Endometrial microvascular endothelial cells (primary cell): ENCODE data around the gene SLC25A52. TPM values are rescaled to one million over a fixed set of nuclear protein-coding genes. Genes with fewer than 3 reads are reported as not detected.
"Not testable (repeated sequence)": the region's sequence is repeated elsewhere in the genome, so short reads cannot be mapped to it uniquely, and the experiment has no call there.

Experiments used
- in situ Hi-C: cut with HindIII; loops from 2 replicates; pipeline ENCODE4 v1.10.0; 2017; ENCODE audit warnings: low sequenced_read_pairs, low pct_unique_long_range_greater_than_20kb; ENCODE audit errors: inconsistent ontology term
- total RNA-seq: library from RNA; depleted of rRNA; stranded (reverse); fragments of >200 nt; gene quantifications from one replicate; pipeline ENCODE4 v1.2.3, GENCODE V29; 2015; ENCODE audit errors: inconsistent ontology term

Gene SLC25A52
- total RNA-seq, 1 donor from 2014 or later: not detected

GRCh38 chr18:31744321-31745067, 16.2 kb downstream of the SLC25A52 start:
- in situ Hi-C loops: no loop called here

DNA sequence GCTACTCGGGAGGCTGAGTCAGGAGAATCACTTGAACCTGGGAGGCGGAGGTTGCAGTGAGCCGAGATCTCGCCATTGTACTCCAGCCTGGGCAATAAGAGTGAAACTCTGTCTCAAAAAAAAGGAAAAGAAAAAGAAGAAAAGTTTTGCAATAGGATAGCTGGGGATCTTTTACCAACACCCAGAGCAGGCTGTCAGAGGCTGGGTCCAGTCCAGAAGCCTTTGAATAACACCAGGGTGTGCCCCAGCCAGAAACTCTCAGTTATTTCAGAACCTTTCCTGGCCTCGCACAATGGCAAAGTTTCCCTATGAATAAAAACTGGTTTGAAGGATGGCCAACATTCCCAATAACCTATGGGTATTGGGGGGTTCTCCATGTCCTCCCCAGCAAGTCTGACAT, 17.1 kb downstream of the SLC25A52 start:
- in situ Hi-C loops: not testable (repeated sequence)

DNA sequence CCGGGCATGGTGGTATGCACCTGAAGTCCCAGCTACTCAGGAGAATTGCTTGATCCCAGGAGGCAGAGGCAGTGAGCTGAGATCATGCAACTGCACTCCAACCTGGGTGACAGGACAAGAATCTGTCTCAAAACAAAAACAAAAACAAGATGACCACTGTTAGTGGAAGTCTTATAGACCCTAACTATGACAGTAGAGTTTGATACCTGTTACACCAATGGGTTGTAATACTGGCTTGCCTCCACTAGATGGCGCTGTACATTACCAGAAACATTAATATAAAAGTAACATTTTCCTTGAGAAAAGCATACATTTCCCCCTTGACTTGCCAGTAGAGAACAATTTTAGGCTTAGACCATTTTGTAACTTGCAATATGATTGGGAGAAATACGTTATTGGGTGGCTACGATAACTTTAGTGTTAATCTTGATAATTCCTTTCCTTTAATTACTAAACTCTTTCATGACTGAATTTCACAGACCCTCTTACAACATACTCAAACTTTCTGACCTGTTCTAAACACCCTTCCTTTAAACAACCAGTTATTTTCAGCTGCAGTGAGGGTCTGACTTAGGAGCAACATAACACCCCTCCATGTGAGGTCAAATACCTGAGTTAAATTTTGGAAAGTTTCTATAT, 19.5 kb downstream of the SLC25A52 start:
- in situ Hi-C loops: no loop called here

DNA sequence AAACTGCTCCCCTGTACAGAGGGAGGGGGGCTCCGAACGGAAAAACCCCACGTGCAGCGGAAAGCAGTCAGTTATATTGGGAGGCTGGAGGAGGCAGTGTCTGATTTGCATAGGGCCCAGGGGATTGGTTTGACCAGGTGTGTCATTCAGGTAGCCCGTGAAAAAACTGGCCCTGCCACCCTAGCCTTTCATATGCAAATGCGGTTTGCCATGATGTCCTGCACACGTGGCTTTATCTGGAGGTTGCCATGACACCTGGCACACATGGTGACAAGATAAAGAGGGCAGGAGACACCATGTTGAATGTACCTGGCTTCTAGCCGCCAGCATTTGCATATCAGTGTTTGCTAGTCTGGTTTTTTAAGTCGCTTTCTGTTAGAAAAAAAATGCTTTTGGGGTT, 20.5 kb downstream of the SLC25A52 start:
- in situ Hi-C loops: no loop called here

DNA sequence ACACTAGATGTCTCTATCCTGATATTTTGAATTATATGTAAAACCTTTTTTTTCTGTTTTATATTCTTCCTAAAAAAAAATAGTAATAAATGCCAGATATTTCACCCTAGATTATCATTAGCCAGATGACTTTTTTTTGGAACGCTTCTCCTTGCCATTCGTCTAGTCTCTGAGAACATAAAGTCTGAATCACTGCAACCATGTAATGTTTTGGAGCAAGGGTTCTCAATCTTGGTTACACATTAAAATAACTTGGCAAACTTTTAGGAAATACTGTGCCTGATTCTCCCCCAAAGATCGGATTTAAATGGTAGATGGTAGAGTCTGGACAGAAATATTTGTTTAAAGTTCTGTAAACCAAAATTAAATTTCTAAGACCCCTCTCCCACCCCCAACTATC, 21.0 kb downstream of the SLC25A52 start:
- in situ Hi-C loops: no loop called here

DNA sequence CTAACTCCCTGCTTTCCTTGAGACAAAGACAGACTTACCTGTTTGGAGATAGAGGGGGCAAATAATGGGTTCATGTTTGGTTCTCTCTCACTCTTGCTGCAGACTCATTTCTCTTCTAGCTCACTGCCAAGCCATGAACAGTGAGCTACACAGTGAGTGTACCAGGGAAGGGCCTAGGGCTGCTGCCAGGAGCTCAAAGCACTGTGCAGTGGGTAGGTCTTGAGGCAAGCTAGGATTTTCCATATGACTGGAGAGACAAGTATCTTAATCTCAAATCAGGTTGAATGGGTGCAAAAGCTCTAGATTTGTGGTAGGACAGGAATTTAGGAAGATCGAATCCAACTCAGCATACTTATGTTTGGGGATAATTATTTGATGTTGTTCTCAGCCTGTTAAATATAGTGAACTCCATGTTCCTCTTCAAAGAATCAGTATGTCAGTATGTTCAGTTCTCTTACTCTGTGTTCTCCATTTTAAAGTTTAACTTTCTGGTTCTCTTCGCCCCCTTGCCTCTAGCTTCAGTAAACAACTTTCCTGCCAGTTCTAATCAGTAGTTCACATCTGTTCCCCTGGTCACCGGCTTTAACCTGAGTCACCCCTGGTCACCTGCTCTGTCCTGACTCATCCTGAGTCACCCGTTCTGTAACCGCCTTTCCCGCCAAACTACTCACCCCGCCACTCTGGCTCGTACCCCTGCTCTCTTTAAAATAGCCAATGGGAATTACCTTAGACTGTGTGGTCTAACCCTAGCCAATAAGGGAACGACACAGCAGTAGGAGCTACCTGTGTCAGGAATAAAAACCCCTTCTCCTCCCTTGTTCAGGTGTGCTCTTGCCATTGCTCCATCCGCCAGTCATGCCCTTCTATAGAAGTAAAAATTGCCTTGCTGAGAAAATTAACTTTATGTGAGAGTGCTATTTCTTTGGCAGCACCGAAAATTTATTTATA, 21.9 kb downstream of the SLC25A52 start:
- in situ Hi-C loops: no loop called here

GRCh38 chr18:31736630-31737029, 24.1 kb downstream of the SLC25A52 start:
- in situ Hi-C loops: no loop called here

- in situ Hi-C loops: no loop called here
Observed at GRCh38 chr18:31731628-31732027, 29.1 kb downstream of the SLC25A52 start.

DNA sequence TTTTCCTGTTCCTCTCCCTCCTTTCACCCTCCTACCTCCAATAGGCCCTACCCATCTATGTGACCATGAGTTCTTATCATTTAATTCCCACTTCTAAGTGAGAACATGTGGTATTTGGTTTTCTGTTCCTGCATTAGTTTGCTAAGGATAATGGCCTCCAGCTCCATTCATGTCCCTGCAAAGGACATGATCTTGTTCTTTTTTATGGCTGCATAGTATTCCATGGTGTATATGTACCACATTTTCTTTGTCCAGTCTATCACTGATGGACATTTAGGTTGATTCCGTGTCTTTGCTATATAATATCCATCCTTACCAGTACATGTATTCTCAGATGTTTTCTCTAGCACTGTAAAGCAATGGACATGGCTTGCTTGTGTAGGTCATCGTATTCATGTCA, 31.5 kb downstream of the SLC25A52 start:
- in situ Hi-C loops: not testable (repeated sequence)

GRCh38 chr18:31723990-31724711, 36.5 kb downstream of the SLC25A52 start:
- in situ Hi-C loops: no loop called here

GRCh38 chr18:31723639-31723989, 37.1 kb downstream of the SLC25A52 start:
- in situ Hi-C loops: no loop called here

- in situ Hi-C loops: no loop called here
Observed at GRCh38 chr18:31722369-31722957, 38.2 kb downstream of the SLC25A52 start.

DNA sequence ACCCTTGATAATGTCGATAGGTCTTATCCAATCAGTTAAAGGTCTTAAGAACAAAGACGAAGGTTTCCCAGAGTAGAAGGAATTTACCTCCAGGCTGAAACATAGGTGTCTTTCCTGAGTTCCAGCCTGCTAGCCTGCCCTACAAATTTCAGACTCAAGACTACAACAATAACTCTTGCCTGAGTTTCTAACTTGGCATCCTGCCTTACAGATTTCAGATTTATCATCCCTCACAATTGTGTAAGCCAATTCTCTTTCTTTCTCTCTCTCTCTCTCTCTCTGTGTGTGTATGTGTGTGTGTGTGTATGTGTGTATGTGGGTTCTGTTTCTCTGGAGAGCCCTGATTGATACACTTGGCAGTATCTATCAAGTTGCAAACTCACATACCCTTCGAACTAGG, 39.1 kb downstream of the SLC25A52 start:
- in situ Hi-C loops: no loop called here

DNA sequence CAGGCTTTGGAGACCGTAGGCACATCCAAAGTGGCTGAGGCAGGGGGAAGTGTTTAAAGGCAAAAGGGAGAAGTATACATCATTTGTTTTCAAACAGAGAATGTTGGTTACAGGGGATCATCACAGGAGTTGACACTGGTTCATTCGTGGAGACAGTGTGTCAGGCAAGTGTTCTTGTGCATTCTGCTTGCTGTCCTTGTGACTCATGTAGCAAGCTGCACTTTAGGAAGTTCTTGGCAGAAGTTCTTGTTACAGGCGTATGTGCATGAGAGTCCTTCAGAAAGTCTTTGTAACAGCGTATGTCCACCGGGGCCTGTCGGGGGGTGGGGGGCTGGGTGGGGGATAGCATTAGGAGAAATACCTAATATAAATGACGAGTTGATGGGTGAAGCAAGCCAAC, 39.8 kb downstream of the SLC25A52 start:
- in situ Hi-C loops: no loop called here

DNA sequence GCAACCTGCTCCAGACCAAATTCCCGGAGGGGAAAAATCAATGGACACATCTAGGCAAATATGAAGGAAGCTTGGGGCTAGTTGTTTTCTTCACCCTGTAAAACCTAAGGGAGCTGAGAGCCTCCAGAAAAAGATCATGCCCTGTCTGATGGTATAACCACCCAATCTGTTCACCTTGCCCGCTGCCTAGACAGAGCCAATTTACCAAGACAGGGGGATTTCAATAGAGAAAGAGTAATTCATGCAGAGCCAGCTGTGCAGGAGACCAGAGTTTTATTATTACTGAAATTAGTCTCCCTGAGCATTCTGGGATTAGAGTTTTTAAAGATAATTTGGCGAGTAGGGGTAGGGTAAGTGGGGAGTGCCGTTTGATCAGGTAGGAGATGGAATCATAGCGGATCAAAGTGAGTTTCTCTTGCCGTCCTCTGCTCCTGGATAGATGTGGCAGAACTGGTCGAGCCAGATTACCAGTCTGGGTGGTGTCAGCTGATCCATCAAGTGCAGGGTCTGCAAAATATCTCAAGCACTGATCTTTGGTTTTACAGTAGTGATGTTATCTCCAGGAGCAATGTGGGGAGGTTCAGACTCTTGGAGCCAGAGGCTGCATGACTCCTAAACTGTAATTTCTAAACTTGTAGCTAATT, 41.2 kb downstream of the SLC25A52 start:
- in situ Hi-C loops: no loop called here

GRCh38 chr18:31718386-31718785, 42.3 kb downstream of the SLC25A52 start:
- in situ Hi-C loops: no loop called here

GRCh38 chr18:31716362-31716761, 44.3 kb downstream of the SLC25A52 start:
- in situ Hi-C loops: no loop called here
